GM23338 (cell line): Measurements from ENCODE around the gene NUP98. TPM values are rescaled to one million over a fixed set of nuclear protein-coding genes. Genes with fewer than 3 reads are reported as not detected.
A peak's percentile ranks its signal among the peaks of the same experiment; 100 is the strongest.

Source experiments
- ATAC-seq: fragments of 200-7000 bp; cut with Tn5 transposase; 3 replicates; pipeline ENCODE4 v1.9.1; 2020
- DNase-seq: peaks from one replicate; pipeline ENCODE4 v3.0.0-alpha.2; 2015; ENCODE audit warnings: low spot score
- H2AFZ ChIP-seq: fragments of 200-600 bp; sonication (generic); 2 replicates; pipeline ENCODE4 v1.8.0; 2016; ENCODE audit warnings: antibody characterized with exemption, mild to moderate bottlenecking, moderate library complexity
- H3F3A ChIP-seq: fragments of 200-600 bp; sonication (generic); replicated peaks from 2 replicates; pipeline ENCODE4 v1.8.0; 2017; ENCODE audit warnings: antibody characterized with exemption, mixed run types, low read depth
- H3K27ac ChIP-seq: fragments of 200-600 bp; sonication (generic); 2 replicates; pipeline ENCODE4 v1.6.1; 2016; ENCODE audit warnings: low read depth
- H3K27me3 ChIP-seq: fragments of 200-600 bp; sonication (generic); 2 replicates; pipeline ENCODE4 v1.8.0; 2016; ENCODE audit warnings: mild to moderate bottlenecking, mixed run types, moderate library complexity; ENCODE audit not compliant: insufficient read depth
- H3K36me3 ChIP-seq: fragments of 200-600 bp; sonication (generic); 2 replicates; pipeline ENCODE4 v1.8.0; 2016; ENCODE audit warnings: mild to moderate bottlenecking; ENCODE audit not compliant: insufficient read depth
- H3K4me1 ChIP-seq: fragments of 200-600 bp; sonication (generic); 2 replicates; pipeline ENCODE4 v1.8.0; 2016; ENCODE audit warnings: mild to moderate bottlenecking, moderate library complexity; ENCODE audit not compliant: insufficient read depth
- H3K4me2 ChIP-seq: fragments of 200-600 bp; sonication (generic); 2 replicates; pipeline ENCODE4 v1.7.1; 2017; ENCODE audit warnings: mixed run types
- H3K4me3 ChIP-seq: fragments of 200-600 bp; sonication (generic); 2 replicates; pipeline ENCODE4 v1.6.1; 2016; ENCODE audit warnings: mixed run types
- H3K79me2 ChIP-seq: fragments of 200-600 bp; sonication (generic); replicated peaks from 2 replicates; pipeline ENCODE4 v1.8.0; 2017; ENCODE audit warnings: mild to moderate bottlenecking; ENCODE audit not compliant: insufficient read depth
- H3K9me2 ChIP-seq: fragments of 200-600 bp; sonication (generic); 2 replicates; pipeline ENCODE4 v1.8.0; 2017; ENCODE audit not compliant: insufficient read depth
- H4K20me1 ChIP-seq: fragments of 200-600 bp; sonication (generic); replicated peaks from 2 replicates; pipeline ENCODE4 v1.8.0; 2017; ENCODE audit warnings: mild to moderate bottlenecking; ENCODE audit not compliant: insufficient read depth
- H3K27ac Mint-ChIP-seq: 2 replicates; pipeline ENCODE4 v1.8.0; 2020; ENCODE audit warnings: inconsistent platforms, mild to moderate bottlenecking, moderate library complexity, mixed read lengths
- H3K27me3 Mint-ChIP-seq: 3 replicates; pipeline ENCODE4 v1.8.0; 2022; ENCODE audit warnings: low read depth, mild to moderate bottlenecking, moderate library complexity, mixed read lengths, inconsistent platforms; ENCODE audit not compliant: insufficient read depth, poor library complexity
- H3K36me3 Mint-ChIP-seq: 3 replicates; pipeline ENCODE4 v1.8.0; 2021; ENCODE audit warnings: low read depth, mild to moderate bottlenecking, inconsistent platforms, moderate library complexity, mixed read lengths
- H3K4me1 Mint-ChIP-seq: 3 replicates; pipeline ENCODE4 v1.8.0; 2020; ENCODE audit warnings: mild to moderate bottlenecking, inconsistent platforms, mixed read lengths
- H3K4me3 Mint-ChIP-seq: 3 replicates; pipeline ENCODE4 v1.8.0; 2021; ENCODE audit warnings: moderate library complexity, mild to moderate bottlenecking, inconsistent platforms, mixed read lengths
- H3K9me3 Mint-ChIP-seq: 3 replicates; pipeline ENCODE4 v1.8.0; 2020; ENCODE audit warnings: moderate library complexity, mild to moderate bottlenecking, inconsistent platforms, mixed read lengths
- CREB1 ChIP-seq: fragments of 250-450 bp; sonication (Bioruptor Pico); IDR thresholded peaks from 2 replicates; pipeline ENCODE4 v1.5.0; 2020; ENCODE audit warnings: low read depth, mild to moderate bottlenecking, moderate library complexity
- CTCF ChIP-seq, 2 experiments: fragments of 200-600 bp in 1 of 2; sonication (generic) in 1 of 2; conservative IDR thresholded peaks; 2 replicates each; pipeline versions ENCODE4 v1.5.1 to v1.6.1; 2016 to 2017; ENCODE audit warnings: antibody characterized with exemption in 2 of 2, low read depth in 2 of 2, mild to moderate bottlenecking in 2 of 2, moderate library complexity in 1 of 2
- EZH2phosphoT487 ChIP-seq: fragments of 200-600 bp; sonication (generic); IDR thresholded peaks from one replicate; pipeline ENCODE4 v1.8.1; 2018; ENCODE audit warnings: antibody characterized with exemption; ENCODE audit not compliant: unreplicated experiment
- JUNB ChIP-seq: IDR thresholded peaks from one replicate; pipeline ENCODE4 v1.6.1; 2016; ENCODE audit warnings: antibody characterized with exemption; ENCODE audit not compliant: unreplicated experiment
- NANOG ChIP-seq: IDR thresholded peaks from 2 replicates; pipeline ENCODE4 v1.6.1; 2016; ENCODE audit warnings: antibody characterized with exemption, borderline replicate concordance
- POLR2AphosphoS5 ChIP-seq: IDR thresholded peaks from 2 replicates; pipeline ENCODE4 v1.6.1; 2016; ENCODE audit warnings: antibody characterized with exemption, low read depth
- REST ChIP-seq: IDR thresholded peaks from one replicate; pipeline ENCODE4 v1.6.1; 2018; ENCODE audit warnings: antibody characterized with exemption; ENCODE audit not compliant: unreplicated experiment
- ZNF331 ChIP-seq: fragments of 250-450 bp; sonication (Bioruptor Pico); IDR thresholded peaks from 2 replicates; pipeline ENCODE4 v1.5.0; 2020; ENCODE audit warnings: low read depth, mild to moderate bottlenecking, moderate library complexity
- polyA plus RNA-seq: library from polyadenylated mRNA; unstranded; fragments of >200 nt; fragmentation: Nextera tagmentation; extraction: Ambion mirVana; gene quantifications from 2 replicates; pipeline ENCODE4 v1.2.1, GENCODE V29; 2016
- total RNA-seq: library from RNA; depleted of rRNA; stranded (reverse); fragments of >200 nt; shearing (Covaris generic); gene quantifications from 2 replicates; pipeline ENCODE4 v1.2.3, GENCODE V29; 2014
- TF ChIP-seq, protein P1 (sequence below): IDR thresholded peaks from 2 replicates; pipeline ENCODE4 v1.6.1; 2016; ENCODE audit warnings: antibody characterized with exemption

The NUP98 gene
- total and polyA plus RNA-seq, 2 experiments from 2014 or later = 23.9 to 174 TPM

DNA sequence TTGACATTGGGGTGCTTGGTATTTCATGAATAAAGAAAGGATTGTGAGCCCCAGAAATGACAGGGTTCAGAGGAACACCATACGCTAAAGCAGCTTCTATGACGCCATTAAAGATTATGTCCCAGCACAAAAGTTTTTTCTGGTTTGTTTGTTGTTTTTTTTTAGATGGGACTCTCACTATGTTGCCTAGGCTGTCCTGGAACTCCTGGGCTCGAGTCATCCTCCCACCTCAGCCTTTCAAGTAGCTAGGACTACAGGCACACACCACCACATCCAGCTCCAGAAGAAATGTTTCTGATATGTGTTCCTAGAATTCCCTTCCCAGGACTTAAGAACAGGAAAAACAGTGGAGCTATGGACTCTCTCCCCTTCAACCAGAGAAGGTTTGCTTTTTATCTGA is 46.0 kb upstream of the NUP98 start:
- Histone ChIP-seq H3K9me2 (no peaks in the 10 kb centered on the region), H3K27me3 (no peaks in the 10 kb centered on the region), H3K4me2 (no peak overlapping the region), H3K27ac (no peak overlapping the region), H4K20me1 (peaks cover 17% of the 10 kb centered on the region), H3K79me2 (peaks cover 17% of the 10 kb centered on the region), H3F3A (0 out of 2 replicates have a peak, but pooled peaks cover 3% of the 10 kb centered on the region), H3K4me3 (no peak overlapping the region), H3K4me1 (peaks cover 4% of the 10 kb centered on the region; the same call in 1 of the 2 replicates), H3K36me3 (no peaks in the 10 kb centered on the region), H2AFZ (no peak overlapping the region)
- Mint-ChIP-seq H3K27ac (no peak overlapping the region), H3K4me3 (no peak overlapping the region), H3K27me3 (peaks cover 7% of the 10 kb centered on the region), H3K4me1 (peaks cover 25% of the 10 kb centered on the region), H3K9me3 (no peaks in the 10 kb centered on the region; the same call in 2 of the 3 replicates), H3K36me3 (peaks cover 2% of the 10 kb centered on the region; the same call in 1 of the 3 replicates)
- TF ChIP-seq JUNB (no peak), CREB1 (CRISPR knock-in tag) (no peak), ZNF331 (CRISPR knock-in tag) (no peak), POLR2AphosphoS5 (no peak), EZH2phosphoT487 (no peak), NANOG (no peak)
- TF ChIP-seq, protein P1, sequence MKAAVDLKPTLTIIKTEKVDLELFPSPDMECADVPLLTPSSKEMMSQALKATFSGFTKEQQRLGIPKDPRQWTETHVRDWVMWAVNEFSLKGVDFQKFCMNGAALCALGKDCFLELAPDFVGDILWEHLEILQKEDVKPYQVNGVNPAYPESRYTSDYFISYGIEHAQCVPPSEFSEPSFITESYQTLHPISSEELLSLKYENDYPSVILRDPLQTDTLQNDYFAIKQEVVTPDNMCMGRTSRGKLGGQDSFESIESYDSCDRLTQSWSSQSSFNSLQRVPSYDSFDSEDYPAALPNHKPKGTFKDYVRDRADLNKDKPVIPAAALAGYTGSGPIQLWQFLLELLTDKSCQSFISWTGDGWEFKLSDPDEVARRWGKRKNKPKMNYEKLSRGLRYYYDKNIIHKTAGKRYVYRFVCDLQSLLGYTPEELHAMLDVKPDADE = no peak
- ATAC-seq = no peak
- no peak for DNase-seq

- peaks cover 7% of the 10 kb centered on the region for H3K27me3 Mint-ChIP-seq
- H3K27ac ChIP-seq = peak overlapping the region; percentile 84; the same call in 1 of the 2 replicates
- peak overlapping the region; percentile 91 for H2AFZ ChIP-seq
- H3K27ac Mint-ChIP-seq = no peak overlapping the region
- 0 out of 2 replicates have a peak, but pooled peaks cover 3% of the 10 kb centered on the region for H3F3A ChIP-seq
- no peaks in the 10 kb centered on the region; the same call in 2 of the 3 replicates for H3K9me3 Mint-ChIP-seq
- H3K27me3 ChIP-seq = no peaks in the 10 kb centered on the region
- H3K4me3 ChIP-seq = peak overlapping the region; percentile 85
- no peaks in the 10 kb centered on the region for H3K36me3 ChIP-seq
- peaks cover 4% of the 10 kb centered on the region; the same call in 1 of the 3 replicates for H3K36me3 Mint-ChIP-seq
- peak overlapping the region; percentile 89 for H3K4me2 ChIP-seq
- DNase-seq = peak; percentile 88
- peaks cover 34% of the 10 kb centered on the region for H3K79me2 ChIP-seq
- peaks cover 35% of the 10 kb centered on the region for H3K4me1 Mint-ChIP-seq
- H3K4me1 ChIP-seq = peaks cover 12% of the 10 kb centered on the region; the same call in 1 of the 2 replicates
- peak; percentile 66 for ATAC-seq
- H3K9me2 ChIP-seq = no peaks in the 10 kb centered on the region
- peak overlapping the region; percentile 76 for H3K4me3 Mint-ChIP-seq
- TF ChIP-seq, protein P1 = no peak
- no peak for TF ChIP-seq POLR2AphosphoS5
- no peak for TF ChIP-seq REST
- TF ChIP-seq EZH2phosphoT487 = no peak
- peak; percentile 66 to 80 for TF ChIP-seq CTCF (conservative IDR thresholded peaks at IDR 0.05; ENCODE audit: low read depth in 2 of 2)
- TF ChIP-seq ZNF331 (CRISPR knock-in tag) = no peak
- TF ChIP-seq JUNB = no peak
- TF ChIP-seq CREB1 (CRISPR knock-in tag) = no peak
- H4K20me1 ChIP-seq = peaks cover 30% of the 10 kb centered on the region
Observed at GRCh38 chr11:3841426-3842350, 44.3 kb upstream of the NUP98 start.
